Forelimb muscle (tissue), 1 donor: ENCODE data around the gene IL1RL2. TPM values are rescaled to one million over a fixed set of nuclear protein-coding genes. Genes with fewer than 3 reads are reported as not detected.

ENCODE experiments used
- DNase-seq: peaks from one replicate; pipeline ENCODE4 v3.0.0-alpha.2; 2013; ENCODE audit warnings: low read depth
- polyA plus RNA-seq: library from polyadenylated mRNA; unstranded; fragments of 120-200 nt; gene quantifications from one replicate; pipeline ENCODE4 v1.2.1, GENCODE V29; 2013; ENCODE audit not compliant: insufficient read length

Gene IL1RL2
- polyA plus RNA-seq, 1 donor: 0.18 TPM

DNA sequence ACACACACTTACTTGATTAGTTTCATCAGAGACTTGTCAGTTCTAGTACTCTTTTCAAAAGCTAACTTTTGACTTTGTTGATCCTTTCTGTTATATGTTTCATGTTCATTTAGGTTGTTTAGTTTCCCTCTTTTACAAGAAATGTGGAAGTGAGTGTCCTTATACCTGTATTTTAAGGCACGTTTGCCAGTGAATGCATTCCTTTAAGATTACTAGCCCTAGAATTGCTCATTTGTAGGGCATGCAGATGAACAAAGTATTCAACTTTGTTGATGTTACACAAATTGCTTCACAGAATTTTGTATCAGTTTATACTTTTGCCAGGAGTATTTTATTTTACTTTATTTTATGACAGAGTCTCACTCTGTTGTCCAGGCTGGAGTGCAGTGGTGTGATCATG lies 6.3 kb downstream of the IL1RL2 start:
- DNase-seq: no peak

DNA sequence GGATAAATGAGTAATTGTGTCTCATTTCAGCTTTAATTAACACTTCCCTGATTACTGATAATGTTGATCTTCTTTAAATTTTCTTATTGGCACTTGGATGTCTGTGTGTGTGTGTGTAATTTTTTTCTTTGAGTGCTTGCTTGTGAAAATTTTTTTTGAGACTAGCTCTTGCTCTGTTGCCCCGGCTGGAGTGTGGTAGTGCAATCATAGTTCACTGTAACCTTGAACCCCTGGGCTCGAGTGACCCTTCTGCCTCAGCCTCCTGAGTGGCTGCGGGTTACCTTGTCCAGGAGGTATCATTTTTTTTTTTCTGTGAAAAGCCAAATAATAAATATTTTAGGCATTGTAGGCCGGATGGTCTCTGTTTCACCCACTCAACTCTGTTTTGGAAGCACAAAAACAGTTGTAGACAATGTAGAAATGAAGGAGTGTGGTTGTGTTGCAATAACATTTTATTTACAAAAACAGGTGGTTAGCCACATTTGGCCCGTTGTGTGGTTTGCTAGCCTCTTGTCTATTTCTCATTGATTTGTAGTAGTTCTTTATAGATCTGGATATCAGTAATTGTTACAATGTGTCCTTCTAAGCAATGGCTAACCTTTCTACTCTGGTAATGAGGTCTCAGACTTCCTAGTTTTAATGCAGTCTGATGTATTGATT lies 7.9 kb downstream of the IL1RL2 start:
- DNase-seq: no peak

DNA sequence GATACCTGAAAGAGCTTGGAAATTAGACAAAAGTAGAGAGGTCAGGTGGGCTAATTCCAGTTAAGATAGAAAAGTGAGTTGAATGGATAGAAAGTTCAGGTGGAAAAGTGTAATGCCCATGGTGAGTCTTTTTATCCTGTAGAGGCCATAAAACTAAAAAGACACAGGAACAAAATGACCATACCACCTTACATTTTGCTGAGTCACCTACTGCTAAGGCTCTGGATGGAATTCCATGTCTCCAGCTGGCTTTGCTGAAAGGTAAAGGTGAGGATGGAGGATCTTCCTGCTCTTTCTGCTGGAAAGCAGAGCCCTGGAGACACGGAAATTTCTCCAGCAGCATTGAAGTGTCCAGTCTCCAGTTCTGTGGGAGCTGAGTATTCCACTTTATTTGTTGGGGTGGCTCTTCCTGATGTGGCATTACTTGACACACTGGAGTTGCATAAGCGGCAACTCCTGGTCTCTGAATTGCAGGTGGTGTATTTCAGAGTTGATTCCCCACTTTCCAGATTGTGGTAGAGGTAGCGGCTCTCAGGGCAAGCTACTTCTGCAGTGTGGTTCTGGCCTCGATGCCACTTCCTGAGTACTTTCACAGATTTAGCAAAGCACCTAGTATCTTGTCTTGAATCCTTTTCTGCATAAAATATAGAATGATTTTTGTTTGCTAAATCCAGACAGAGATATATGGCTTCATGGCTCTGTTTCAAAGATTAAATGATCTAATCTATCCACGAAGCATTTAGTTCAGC lies 10.7 kb downstream of the IL1RL2 start:
- no peak for DNase-seq

DNA sequence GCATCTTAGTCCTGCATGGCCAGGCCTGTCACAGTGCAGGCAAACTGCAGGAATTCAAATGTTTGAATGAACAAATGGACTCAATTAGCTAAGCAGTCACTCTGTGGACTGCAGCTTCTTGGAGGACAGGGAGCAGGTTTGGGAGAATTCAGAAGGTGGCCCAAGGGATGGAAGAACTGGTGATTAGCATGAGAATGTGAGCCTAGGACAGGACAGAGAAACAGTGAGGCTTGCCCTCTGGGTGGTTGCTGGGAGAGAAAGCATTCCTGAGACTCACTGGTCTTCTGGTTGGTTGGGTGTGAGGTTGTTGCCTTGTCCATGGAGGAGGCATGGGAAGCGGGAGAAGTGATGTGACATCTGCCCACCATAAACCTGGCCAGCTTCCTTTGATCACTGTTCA lies 13.7 kb downstream of the IL1RL2 start:
- no peak for DNase-seq

DNA sequence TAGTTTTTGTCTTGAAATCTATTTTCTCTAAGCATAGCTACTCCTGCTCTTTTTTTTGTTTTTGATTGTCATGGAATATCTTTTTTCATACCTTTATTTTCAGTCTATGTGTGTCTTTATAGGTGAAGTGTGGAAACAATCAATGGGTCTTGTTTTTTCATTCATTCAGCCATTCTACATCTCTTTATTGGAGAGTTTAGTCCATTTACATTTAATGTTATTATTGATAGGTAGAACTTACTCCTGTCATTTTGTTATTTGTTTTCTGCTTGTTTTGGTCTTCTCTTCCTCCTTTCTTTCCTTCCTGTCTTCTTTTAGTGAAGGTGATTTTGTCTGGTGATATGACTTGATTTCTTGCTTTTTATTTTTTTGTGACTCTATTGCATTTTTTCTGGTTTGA lies 17.8 kb downstream of the IL1RL2 start:
- DNase-seq: no peak

DNA sequence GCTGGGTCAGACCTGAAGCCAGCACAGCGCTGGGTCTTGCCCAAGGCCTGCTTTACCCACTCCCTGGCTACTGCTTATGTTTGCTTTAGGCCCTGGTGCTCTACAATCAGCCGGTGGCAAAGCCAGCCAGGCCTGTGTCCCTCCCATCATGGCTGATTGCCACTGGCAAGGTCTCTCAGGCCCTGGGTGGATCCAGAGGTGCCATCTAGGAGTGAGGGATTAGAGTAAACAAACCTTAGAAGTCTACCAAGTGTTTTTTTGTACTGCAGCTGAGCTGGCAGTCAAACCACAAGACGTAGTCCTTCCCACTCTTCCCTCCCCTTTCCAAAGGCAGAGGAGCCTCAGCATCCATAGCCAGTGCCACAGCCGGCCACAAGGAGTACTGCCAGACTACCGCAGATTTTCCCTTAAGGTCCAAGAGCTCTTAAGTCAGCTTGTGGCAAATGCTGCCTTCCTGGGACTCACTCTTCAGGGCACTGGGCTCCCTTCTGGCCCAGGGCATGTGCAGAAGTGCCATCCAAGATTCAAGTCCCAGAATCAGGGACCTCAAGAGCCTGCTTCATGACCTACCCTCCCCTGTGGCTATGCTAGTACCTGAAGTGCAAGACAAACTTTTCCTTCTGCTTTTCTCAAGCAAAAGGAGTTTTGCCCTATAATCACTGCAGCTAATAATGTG lies 20.0 kb downstream of the IL1RL2 start:
- no peak for DNase-seq

DNA sequence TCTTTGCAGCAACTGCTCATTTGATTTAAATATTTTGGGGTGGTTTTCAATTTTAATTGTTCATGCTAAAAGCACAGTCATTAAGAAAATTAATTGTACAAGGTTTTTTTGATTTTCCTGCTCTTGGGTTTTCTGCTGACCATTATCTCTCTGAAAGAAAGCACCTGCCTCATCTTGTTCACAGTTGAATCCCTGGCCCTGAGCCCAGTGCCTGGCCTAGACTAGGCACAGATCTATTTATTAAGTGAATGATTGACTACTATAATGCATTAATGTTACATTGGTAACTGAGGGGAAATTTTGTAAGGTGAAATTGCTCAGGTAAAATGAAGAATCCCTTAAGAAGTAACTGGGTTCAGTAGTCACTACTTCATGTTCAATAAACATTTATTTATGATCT lies 22.0 kb downstream of the IL1RL2 start:
- DNase-seq: no peak

DNA sequence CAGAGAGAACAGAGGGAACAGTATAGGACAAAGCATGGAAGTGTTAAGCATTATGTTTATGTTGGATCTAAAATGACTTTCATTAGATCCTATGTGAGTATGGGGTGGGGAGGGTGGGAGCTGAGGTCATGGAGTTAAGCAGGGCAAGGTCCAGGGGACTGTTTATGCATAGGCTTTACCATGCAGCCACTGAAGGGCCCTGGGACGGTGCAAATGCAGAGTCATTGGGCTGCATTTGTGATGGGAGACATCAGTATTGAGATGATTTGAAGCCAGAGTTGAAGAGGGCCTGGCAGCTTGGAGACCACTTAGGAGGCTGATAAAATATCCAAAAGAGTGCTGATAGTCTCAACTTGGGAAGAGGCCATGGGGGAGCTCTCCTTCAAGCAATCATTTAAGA lies 22.7 kb downstream of the IL1RL2 start:
- no peak for DNase-seq

DNA sequence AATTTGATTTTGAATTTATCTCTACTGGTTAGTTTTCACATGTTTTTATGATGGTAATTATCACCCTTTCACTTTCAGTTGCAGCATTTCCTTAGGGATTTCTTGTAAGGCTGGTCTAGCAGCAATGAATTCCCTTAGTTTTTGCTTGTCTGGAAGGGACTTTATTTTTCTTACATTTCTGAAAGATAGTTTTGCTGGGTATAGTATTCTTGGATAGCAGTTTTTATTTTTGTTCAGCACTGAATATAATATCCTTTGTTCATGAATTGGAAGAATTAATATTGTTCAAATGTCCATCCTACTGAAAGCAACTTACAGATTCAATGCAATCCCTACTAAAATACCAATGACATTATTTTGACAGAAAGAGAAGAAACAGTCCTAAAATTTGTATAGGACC lies 30.2 kb downstream of the IL1RL2 start:
- no peak for DNase-seq

DNA sequence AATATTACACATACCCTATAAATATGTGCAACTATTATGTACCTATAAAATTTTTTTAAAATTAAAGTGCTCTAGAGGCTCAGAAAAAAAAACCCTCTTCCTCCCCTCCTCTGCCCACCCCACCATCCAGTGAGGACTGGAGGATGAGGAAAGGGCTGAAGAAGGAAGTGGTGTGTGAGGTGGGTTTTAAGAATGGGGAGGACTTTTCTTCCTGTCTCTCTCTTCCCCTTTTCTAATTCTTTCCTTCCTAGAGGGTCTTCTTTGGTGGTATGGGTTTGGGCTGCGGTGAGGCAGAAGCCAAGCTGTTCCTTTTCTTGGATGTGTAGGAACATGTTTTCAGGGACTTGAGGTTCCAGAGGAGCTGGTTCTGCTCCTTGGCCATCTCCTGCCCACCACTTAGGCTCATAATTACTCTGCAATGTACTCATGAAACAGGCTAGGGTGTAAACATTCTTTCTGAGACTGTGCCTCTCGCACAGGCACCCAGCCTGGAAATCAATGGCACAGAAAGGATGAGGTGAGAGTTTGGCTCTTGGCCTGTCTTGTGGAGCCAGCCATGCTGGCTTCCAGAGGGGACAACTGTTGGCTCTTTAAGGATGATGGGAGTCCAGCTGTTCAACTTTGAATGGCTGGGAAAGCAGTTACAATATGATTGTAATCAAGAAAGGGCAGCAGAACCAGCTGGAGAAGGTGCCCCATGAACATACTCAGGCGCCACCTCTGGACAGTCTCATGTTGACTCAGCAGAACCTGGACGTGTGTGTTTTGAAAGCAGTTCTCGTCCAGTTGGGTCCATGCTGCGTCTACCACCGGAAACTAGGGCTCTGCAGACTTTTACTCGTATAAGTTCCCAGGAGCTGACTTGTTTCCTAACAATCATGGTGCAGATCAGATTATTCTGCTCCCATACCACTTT lies 38.3 kb downstream of the IL1RL2 start:
- DNase-seq: no peak

DNA sequence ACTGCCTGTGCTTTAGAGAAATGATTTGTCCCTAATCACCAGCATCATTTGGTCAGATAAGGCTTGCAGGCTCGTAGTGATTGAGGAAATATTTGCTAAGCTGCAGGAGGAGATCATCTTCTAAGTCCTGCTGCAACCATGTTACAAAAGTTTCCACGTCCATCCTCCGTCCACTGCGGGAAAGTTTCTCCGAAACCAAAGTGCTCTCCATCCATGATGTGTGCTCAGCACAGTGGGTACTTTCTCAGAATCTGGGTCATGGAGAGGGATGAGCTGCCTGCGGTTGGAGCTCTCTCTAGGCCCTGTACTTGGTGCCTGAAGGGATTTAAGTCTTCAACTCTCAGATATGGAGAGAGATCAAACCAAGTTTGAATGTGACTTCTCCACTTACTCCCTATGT lies 39.3 kb downstream of the IL1RL2 start:
- DNase-seq: no peak

DNA sequence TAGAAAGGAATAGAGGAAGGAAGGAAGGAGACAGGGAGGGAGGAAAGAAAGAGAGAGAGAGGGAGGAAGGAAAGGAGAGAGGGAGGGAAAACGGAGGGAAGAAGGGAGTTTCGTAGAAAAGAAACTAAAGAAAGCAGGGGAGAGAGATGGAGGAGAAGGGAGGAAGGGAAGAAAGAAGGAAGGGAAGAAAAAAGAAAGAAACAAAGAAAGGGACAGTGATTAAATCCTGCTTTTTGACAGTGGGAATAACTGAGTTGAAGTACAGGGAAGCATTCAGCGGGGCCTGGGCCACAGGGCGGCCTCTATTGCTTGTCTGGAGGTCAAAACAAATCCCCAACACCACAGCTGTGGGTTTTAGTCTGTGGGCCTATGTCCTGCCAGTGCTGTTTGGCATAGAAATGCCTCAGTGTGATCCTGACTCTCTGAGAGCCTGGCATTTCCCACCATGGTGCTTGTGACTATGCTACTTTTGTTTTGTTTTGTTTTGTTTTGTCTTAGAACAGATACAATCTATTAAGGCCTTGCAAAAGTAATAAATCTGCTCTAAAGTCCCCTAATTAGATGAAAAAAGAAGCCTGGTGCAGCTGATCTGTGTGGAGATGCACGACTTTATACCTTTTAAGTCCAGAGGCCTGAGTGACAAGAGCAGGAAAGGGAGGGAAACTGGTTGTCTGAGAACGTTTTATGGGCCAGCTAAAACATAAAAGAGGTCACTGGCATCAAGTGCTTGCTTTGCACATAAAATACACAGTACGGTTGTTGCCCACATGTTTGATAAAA lies 40.0 kb downstream of the IL1RL2 start:
- no peak for DNase-seq

DNA sequence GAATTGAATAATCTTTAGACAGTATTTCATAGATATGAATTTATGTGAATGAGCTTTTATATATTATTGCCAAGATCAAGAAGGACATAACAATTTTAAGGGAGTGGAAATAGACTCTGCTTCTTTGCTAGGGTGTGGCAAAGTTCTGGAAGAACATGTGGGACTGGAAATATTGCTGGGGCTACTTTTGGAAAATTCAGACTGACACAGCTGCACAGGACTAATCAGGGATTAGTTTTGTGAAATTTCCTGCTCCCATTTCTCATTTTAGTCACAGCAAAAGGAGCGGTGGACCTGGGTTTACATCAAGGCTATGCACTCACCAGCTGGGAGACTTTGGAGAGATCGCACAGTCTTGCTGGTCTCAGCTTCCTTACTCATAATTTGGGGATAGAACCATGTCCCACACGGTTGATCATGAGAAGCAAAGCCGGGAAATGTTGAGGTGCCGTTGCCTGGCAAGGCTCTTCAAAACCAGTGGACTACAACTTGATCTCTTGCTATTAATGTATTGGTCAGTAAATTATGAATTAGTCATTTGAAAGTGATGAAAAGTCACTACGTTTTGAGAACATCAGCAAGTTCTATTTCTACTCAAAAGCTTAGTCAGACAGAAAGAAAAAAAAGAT lies 42.4 kb downstream of the IL1RL2 start:
- no peak for DNase-seq

DNA sequence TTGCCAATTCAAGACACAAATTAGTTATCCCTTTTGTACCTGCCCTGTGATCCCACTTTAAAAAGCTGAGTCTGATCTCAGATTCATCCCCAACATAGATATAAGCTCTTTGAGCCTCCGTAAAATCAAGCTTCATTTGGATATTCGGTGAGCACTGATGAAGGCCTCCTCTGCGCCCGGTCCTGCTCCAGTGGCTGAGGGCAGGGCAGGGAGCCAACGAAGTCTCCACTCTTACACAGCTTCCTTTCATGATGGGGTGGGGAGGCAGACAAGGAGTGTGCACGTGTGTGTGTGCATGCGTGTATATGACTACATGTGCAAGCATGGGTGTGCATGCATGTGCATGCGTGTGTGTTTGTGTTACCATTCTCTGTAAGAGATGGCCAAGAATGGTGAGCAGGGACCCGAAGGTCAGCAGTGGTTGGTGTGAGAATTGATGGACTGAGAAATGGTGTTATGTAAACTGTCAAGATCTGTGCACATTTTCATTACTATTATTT lies 43.6 kb downstream of the IL1RL2 start:
- no peak for DNase-seq

DNA sequence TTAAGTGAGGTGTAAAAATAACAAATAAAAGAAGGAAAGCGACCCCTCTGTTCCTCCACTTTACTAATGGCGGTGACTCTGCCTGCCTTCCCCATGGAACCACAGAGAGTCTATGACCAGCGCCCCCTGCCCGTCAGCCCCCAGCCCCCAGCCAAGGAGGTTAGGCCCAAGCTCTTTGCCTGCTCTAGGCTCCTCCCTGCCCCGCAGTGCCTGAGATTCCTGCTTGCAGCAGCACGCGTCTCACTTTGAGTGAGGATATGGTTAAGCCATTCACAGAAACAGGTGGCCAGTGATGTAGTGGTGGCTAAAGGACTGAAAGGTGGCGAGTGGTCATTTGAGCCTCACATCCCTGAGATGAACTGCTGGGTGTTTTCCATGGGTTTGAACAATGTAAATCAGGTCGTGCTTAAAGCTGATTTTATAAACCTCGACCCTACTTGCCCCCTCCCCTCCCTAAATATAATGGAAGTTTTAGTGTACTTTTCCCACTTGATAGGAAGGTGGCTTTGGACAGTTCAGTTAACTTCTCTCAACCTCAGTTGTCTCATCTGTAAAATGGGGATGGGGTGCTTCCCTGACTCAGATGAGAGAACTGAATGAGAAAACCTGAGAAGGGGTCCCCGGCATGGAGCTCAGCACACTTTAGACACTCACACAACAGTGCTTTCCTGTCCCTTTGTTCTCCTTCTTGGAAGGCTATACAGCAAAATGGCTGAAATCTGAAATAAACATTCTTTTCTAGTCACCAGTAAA lies 46.5 kb downstream of the IL1RL2 start:
- no peak for DNase-seq

DNA sequence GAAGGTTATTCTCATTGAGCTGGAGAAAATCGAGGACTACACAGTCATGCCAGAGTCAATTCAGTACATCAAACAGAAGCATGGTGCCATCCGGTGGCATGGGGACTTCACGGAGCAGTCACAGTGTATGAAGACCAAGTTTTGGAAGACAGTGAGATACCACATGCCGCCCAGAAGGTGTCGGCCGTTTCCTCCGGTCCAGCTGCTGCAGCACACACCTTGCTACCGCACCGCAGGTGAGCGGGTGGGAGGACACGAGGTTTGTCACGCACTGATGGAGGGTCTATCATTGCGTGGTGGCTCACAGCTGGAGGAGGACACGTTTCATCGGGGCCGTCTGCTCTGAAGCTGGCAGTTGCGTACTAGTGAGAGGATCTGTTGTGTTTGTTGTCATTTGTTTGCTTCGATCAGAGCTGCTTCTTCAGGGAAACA lies 48.2 kb downstream of the IL1RL2 start:
- DNase-seq: no peak

DNA sequence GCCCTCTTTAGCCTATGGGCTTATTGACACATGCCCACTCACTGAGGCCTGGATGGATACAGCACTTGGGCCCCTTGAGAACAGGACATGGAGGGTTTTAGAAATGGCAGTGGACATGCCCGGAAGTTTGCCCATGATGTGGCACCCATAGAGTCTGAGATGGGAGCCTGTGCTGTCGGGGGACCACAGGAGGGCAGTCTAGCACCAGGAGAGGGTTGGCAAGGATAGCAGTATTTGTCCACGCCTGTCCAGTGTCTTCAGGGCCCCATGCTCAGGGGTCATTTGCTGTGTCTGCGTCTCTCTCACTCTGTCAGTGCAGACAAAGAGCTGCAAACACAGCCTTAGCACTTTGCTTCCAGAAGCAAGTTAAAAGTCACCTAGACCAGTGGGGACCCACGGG lies 48.7 kb downstream of the IL1RL2 start:
- no peak for DNase-seq

DNA sequence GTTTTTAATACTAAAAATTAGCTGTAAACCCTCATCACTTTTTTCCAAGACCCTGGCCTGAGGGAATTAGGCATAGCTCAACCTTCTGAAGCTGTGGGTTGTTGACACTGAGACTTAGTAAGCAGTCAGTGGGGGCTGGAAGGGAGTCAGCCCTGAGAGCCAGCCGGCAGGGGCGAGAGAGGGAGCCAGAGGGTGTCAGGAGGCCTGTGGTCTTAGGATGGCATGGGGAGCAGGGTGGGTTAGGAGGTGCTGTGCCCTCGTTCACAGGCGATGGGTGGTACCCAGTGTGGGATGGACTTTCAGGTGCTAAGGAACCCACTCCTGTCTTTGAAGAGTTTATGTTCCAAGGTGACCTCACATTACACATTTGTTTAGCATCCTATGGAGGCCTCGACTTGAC lies 49.3 kb downstream of the IL1RL2 start:
- DNase-seq: no peak

DNA sequence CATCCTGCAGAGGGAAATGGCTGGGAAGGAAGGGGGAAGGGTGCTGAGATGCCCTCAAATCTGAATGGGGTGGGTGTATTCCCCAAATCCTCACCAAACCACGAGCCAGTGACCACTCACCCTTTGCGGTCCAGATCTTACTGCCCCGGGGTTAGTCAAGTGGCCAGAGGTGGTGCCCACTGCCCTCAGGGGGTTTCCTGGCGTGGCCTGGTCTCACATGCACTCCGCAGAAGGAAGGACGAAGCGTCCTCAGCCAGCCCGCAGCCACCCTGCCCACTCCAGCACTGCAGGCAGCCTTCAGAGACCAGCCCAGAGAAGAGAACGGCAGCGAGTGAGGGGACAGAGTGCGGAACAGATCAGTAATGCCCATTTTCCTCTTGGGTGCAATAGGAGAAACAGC lies 50.4 kb downstream of the IL1RL2 start:
- no peak for DNase-seq
